ENCODE data around the gene AMDHD2.
"Not testable (repeated sequence)": the region's sequence is repeated elsewhere in the genome, so short reads cannot be mapped to it uniquely, and the experiment has no call there.

Gene AMDHD2

DNA sequence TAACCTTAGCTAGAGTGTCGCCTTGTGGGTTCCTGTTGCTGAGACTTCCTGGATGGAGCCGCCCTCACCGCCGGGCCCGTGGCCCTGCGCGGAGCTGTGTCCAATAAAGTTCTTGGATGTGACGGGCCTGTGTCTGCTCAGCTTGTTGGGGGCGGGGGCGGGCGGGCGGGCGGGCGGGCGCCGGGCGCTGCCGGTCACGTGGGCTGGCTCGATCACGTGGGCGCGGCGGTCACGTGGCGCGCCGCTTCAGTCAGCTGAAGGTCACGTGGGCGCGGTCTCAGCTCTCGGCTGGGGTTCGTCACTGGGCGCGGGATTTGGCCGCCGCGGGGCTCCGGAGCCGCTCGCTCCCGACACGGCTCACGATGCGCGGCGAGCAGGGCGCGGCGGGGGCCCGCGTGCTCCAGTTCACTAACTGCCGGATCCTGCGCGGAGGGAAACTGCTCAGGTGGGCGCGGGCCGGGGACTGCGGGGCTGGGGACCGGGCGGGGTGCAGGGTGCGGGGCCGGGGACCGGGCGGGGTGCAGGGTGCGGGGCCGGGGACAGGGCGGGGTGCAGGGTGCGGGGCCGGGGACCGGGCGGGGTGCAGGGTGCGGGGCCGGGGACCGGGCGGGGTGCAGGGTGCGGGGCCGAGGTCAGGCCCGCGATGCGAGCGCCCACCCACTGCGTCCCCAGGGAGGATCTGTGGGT, at the start of gene AMDHD2:
Gene AMDHD2 (plus strand): TSS at position 275 of the 687 bp plus-strand sequence. CDS start 88 bp downstream, at position 363.
- peak; percentile 65 for DNase-seq

- DNase-seq, result no peak
Observed at GRCh38 chr16:2470603-2471015, 49.6 kb upstream of the AMDHD2 start.

- DNase-seq, result no peak
Observed at GRCh38 chr16:2471016-2471652, 49.0 kb upstream of the AMDHD2 start, which contains the start of gene NTN3. TSS of gene NTN3 (plus strand) at chr16:2471297. CDS start at chr16:2471702, 405 bp downstream.

- no peak for DNase-seq
Observed at GRCh38 chr16:2471653-2472487, 48.3 kb upstream of the AMDHD2 start.

DNA sequence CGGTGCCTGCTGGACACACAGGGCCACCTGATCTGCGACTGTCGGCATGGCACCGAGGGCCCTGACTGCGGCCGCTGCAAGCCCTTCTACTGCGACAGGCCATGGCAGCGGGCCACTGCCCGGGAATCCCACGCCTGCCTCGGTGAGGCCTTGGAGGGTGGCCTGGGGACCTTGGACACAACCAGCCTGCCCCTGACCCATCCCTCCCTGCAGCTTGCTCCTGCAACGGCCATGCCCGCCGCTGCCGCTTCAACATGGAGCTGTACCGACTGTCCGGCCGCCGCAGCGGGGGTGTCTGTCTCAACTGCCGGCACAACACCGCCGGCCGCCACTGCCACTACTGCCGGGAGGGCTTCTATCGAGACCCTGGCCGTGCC, 47.7 kb upstream of the AMDHD2 start:
- no peak for DNase-seq

GRCh38 chr16:2472885-2473445, 47.2 kb upstream of the AMDHD2 start:
- DNase-seq, result no peak

- no peak for DNase-seq
Observed at GRCh38 chr16:2473446-2473926, 46.7 kb upstream of the AMDHD2 start.

GRCh38 chr16:2473999-2474876, 45.9 kb upstream of the AMDHD2 start:
- DNase-seq, result no peak

- peak; percentile 60 for DNase-seq
Observed at GRCh38 chr16:2474877-2475412, 45.2 kb upstream of the AMDHD2 start, which contains the start of gene TBC1D24. TSS of gene TBC1D24 (plus strand) at chr16:2475127. CDS start at chr16:2496149, 21,022 bp downstream.

DNA sequence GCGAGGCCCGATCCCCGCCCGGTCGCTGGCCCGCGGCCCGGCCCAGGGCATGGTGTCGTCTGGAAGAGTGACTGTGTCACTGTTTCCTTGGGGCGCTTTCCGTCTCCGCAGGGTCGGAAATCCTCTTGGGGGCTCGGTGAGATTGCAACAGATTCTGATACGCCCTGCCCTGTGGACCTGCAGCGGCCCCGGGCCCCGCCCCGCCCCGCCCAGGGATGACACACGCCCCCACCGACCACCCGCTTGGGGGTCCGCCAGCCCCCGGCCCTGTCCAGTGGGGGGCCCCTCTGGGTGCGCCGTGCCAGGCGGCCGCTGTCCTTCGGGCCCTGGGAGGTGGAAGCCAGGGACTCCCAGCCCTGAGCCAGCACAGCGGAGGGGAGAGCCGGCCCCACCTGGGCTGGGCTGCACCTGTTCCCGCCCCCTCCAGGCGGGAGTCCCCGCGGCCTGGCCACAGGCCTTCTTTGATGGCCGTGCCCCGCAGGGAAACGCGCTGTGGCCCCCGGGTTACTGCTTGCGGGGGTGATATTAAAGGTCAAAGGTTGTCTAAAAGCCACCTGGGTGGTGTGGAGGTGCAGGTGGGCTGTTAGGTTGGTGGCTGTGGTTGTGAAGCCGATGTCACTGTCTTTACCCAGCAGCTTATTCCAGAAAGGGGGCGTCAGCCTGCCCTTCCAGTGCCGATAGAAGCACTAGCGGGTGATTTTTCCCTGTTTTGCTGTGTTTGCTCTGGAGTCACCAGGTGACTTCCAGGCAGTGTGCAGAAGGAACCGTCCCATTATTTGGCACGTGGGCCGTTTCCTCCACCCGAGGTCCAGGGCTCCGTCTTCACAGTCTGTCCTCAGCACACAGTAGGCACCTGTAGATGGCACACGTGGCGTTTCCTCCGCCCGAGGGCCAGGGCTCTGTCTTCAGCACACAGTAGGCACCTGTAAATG, 44.5 kb upstream of the AMDHD2 start:
- DNase-seq, result no peak

- no peak for DNase-seq
Observed at GRCh38 chr16:2476345-2476720, 43.8 kb upstream of the AMDHD2 start.

- no peak for DNase-seq
Observed at GRCh38 chr16:2476741-2477140, 43.4 kb upstream of the AMDHD2 start.

GRCh38 chr16:2477327-2477726, 42.8 kb upstream of the AMDHD2 start:
- no peak for DNase-seq

DNA sequence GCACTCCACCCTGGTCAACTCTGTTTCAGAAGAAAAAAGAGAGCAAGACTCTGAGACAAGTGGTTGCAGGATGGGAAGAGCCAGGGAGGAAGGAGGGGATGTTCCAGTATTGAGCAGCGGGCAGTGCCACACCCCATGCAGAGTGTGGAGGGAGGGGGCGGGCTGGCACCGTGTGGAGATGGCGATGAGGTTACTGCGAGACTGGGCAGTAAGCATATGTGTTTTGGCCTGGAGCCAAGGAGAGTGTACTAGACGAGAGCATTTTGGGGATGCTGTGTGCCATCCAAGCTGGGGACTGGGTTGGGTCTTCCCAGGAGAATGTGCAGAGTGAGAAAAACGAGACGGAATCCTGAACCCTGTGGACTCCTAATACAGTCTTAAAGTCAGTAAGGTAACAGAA, 41.9 kb upstream of the AMDHD2 start:
- DNase-seq, result no peak

GRCh38 chr16:2479996-2480395, 40.2 kb upstream of the AMDHD2 start:
- DNase-seq, result not testable (repeated sequence)

DNA sequence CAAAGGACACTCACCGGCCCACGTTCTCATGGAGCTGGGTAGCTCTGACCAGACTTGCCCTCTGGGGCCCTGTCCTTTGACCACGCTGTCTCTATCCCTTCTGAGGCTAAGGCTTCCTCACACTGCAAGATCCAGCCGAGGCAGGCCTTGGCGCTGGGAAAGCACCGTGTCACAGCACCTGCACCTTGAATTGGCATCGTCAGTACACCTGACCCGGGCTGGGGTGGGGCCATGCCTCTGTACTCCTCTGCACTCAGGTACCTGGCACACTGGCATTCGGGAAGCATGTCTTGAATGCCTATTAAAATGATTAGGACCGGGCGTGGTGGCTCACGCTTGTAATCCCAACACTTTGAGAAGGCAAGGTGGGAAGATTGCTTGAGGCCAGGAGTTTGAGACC, 39.2 kb upstream of the AMDHD2 start:
- no peak for DNase-seq

GRCh38 chr16:2481676-2482075, 38.5 kb upstream of the AMDHD2 start:
- DNase-seq, result no peak

DNA sequence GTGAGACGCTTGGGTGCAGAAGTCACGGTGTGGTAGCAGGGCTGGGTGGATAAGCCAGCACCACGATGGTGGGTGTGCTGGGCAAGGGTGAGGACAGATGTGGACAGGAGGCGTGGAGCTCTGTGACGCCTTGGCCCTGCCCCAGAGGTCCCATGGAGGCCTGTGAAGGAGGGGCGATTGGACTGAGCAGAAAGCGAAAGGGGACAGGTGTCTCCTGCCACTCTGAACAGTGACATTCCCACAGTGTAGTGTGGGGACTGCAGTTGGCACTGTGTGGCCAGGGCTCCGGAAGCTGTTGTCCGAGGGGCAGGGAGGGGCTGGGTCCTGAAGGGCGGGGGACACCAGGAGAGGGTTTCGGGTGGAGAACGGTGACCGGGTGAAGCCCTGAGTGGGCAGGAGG, 37.9 kb upstream of the AMDHD2 start:
- DNase-seq, result no peak

DNA sequence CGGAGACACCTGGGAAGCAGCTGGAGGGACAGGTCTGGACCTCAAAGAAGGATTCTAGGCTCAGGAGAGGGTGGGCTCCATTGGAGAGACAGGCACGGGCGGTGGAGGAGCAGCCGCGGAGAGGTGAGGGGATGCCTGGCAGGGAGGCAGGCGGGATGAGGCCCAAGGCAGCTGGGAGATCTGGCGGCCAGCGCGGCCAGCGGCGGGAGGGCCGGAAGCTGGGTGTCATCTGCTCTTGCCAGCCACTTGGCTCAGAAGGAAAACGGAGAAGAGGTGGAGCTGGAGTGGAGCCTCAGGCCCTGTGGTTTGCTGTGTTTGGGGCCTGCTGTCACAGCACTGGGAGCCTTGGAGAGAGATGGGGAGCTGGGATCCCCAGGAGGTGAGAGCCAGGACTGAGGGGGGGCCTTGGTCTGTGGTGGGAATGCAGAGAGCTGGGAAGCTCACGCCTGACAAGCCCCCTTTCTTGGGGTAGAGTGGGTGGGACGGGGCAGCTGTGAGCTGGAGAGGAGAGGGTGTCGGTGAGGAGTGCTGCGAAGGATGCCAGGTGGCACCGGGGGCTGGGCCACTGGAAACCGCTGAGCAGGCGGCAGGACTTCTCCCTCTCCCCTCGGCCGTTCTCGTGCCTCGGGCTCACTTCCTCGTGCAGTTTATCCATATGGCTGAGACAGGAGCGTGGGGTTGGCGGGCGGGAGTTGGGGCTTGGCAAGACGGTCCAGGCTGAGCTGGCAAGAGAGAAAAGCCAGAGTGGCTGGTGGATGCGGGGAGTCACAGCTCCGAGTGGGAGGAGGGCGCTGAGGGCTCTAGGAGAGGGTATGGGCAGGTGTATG, 37.2 kb upstream of the AMDHD2 start:
- no peak for DNase-seq

Measured in NCI-H774 (cell line).